Glutamatergic neuron (in vitro differentiated cells): Measurements from ENCODE around the gene SLC7A8. TPM values are rescaled to one million over a fixed set of nuclear protein-coding genes. Genes with fewer than 3 reads are reported as not detected.
A peak's percentile ranks its signal among the peaks of the same experiment; 100 is the strongest.

ENCODE experiments used
- DNase-seq: peaks from one replicate; pipeline ENCODE4 v3.0.0; 2022
- H3K27ac Mint-ChIP-seq: one replicate; pipeline ENCODE4 v1.8.0; 2020; ENCODE audit warnings: mild to moderate bottlenecking, mixed read lengths, inconsistent platforms; ENCODE audit not compliant: unreplicated experiment
- H3K27me3 Mint-ChIP-seq: one replicate; pipeline ENCODE4 v1.8.0; 2020; ENCODE audit warnings: mild to moderate bottlenecking, moderate library complexity, mixed read lengths, inconsistent platforms; ENCODE audit not compliant: unreplicated experiment
- H3K36me3 Mint-ChIP-seq: one replicate; pipeline ENCODE4 v1.8.0; 2020; ENCODE audit warnings: mild to moderate bottlenecking, mixed read lengths, inconsistent platforms; ENCODE audit not compliant: unreplicated experiment
- H3K4me1 Mint-ChIP-seq: one replicate; pipeline ENCODE4 v1.8.0; 2020; ENCODE audit warnings: mild to moderate bottlenecking, low read depth, mixed read lengths, inconsistent platforms; ENCODE audit not compliant: unreplicated experiment
- H3K4me3 Mint-ChIP-seq: one replicate; pipeline ENCODE4 v1.8.0; 2020; ENCODE audit warnings: mild to moderate bottlenecking, mixed read lengths, inconsistent platforms; ENCODE audit not compliant: unreplicated experiment
- H3K9me3 Mint-ChIP-seq: one replicate; pipeline ENCODE4 v1.8.0; 2020; ENCODE audit warnings: mild to moderate bottlenecking, moderate library complexity, mixed read lengths, inconsistent platforms; ENCODE audit not compliant: unreplicated experiment
- total RNA-seq: library from RNA; stranded (reverse); fragmentation: NEBNext Ultra II Directional; extraction: Animal tissue kit (Norgen Biotek cat#: 25700); gene quantifications from one replicate; pipeline ENCODE4 v1.2.1, GENCODE V29; 2021; ENCODE audit not compliant: unreplicated experiment
- TF ChIP-seq, protein P1 (sequence below): fragments of 200-600 bp; sonication (generic); IDR thresholded peaks from one replicate; pipeline ENCODE4 v1.5.0; 2021; ENCODE audit not compliant: partially characterized antibody, unreplicated experiment

Gene SLC7A8
- total RNA-seq, 1 donor from 2014 or later, result 7.9 TPM

DNA sequence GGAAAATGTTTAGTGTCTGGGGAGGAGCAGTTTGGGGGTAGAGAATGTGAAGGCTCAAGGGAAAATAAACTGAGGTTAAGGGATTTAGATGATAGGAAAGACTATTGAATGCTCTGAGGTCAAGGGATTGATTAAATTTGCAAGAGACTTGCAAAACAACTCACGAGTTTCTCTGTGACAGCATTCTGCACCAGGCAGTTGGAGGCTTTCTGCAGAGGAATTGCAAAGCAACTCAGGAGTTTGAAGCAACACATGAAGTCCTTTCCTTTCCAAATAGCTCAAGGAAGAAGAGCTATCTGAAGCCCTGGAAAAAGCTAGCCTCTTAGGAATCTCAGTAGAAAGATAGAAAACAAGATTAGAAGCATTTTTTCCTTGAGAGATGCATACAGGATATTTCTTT is 23.9 kb downstream of the SLC7A8 start:
- Mint-ChIP-seq H3K27me3 (peaks cover 4% of the 10 kb centered on the region), H3K27ac (no peak overlapping the region), H3K4me1 (peaks cover 11% of the 10 kb centered on the region), H3K4me3 (no peak overlapping the region), H3K36me3 (no peaks in the 10 kb centered on the region), H3K9me3 (no peaks in the 10 kb centered on the region)
- no peak for DNase-seq
- TF ChIP-seq, protein P1, sequence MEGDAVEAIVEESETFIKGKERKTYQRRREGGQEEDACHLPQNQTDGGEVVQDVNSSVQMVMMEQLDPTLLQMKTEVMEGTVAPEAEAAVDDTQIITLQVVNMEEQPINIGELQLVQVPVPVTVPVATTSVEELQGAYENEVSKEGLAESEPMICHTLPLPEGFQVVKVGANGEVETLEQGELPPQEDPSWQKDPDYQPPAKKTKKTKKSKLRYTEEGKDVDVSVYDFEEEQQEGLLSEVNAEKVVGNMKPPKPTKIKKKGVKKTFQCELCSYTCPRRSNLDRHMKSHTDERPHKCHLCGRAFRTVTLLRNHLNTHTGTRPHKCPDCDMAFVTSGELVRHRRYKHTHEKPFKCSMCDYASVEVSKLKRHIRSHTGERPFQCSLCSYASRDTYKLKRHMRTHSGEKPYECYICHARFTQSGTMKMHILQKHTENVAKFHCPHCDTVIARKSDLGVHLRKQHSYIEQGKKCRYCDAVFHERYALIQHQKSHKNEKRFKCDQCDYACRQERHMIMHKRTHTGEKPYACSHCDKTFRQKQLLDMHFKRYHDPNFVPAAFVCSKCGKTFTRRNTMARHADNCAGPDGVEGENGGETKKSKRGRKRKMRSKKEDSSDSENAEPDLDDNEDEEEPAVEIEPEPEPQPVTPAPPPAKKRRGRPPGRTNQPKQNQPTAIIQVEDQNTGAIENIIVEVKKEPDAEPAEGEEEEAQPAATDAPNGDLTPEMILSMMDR, result no peak

- TF ChIP-seq, protein P1, result no peak
- H3K27me3 Mint-ChIP-seq, result peaks cover 4% of the 10 kb centered on the region
- H3K27ac Mint-ChIP-seq, result no peak overlapping the region
- no peak overlapping the region for H3K4me3 Mint-ChIP-seq
- no peaks in the 10 kb centered on the region for H3K36me3 Mint-ChIP-seq
- no peaks in the 10 kb centered on the region for H3K9me3 Mint-ChIP-seq
- peaks cover 11% of the 10 kb centered on the region for H3K4me1 Mint-ChIP-seq
- DNase-seq, result no peak
These were observed 24.7 kb downstream of the SLC7A8 start for GRCh38 chr14:23158779-23159178.

GRCh38 chr14:23154964-23155587 is 28.4 kb downstream of the SLC7A8 start:
- TF ChIP-seq, protein P1, result no peak
- Mint-ChIP-seq H3K4me1 (peaks cover 7% of the 10 kb centered on the region), H3K4me3 (no peak overlapping the region), H3K36me3 (no peaks in the 10 kb centered on the region), H3K27ac (peak overlapping the region; percentile 56), H3K27me3 (no peaks in the 10 kb centered on the region), H3K9me3 (no peaks in the 10 kb centered on the region)
- DNase-seq, result peak; percentile 32

DNA sequence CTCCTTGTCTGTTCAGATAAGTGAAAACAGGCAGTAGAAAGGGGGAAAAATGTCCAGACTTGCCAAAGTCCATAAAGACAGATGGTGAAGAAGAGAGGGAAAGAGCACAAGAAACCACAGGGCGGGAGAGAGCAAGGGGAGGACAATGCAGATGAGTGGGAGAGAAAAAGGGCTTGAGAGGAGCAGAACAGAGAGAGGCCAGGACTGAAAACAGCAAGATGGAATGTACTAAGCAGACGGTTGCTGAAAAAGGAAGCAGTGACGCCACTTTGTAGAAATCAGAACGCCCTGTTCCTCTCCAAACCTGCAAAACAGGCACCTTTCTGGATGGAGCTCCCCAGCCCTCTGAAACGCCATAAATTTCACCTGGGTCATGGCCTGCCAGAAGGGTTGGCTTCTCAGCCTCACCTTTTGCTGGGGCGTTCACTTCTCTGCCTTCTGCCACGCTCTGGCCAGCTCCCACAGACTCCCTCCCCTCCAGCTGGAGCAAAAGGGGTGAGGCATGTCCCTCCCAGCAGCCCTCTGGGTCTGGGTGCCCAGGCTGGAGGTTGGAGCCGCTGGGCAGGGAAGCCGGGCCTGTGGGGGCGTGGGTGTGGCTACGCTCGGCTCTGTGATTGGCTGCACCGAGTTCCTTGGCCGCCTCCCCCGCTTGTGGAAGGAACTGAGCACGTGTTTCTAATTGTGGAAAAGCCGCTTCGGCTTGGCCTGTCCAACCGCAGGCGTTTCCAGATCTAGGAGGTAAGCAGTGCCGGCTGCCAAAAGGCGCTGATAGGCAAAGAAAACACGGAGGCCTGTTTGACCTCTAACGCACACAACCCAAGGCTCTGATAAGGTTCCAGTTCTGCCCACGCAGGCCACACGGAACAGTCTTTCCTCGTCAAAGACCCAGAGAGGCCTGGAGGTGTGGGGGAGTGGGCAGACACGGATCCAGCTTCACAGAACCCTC is 29.3 kb downstream of the SLC7A8 start:
- Mint-ChIP-seq H3K36me3 (no peaks in the 10 kb centered on the region), H3K9me3 (no peaks in the 10 kb centered on the region), H3K4me3 (peak overlapping the region; percentile 21), H3K4me1 (peaks cover 4% of the 10 kb centered on the region), H3K27ac (peak overlapping the region; percentile 71), H3K27me3 (no peaks in the 10 kb centered on the region)
- no peak for DNase-seq
- TF ChIP-seq, protein P1, result no peak

GRCh38 chr14:23151342-23151741 is 32.1 kb downstream of the SLC7A8 start:
- H3K4me1 Mint-ChIP-seq, result peaks cover 4% of the 10 kb centered on the region
- no peak overlapping the region for H3K27ac Mint-ChIP-seq
- no peak overlapping the region for H3K4me3 Mint-ChIP-seq
- no peaks in the 10 kb centered on the region for H3K9me3 Mint-ChIP-seq
- no peaks in the 10 kb centered on the region for H3K36me3 Mint-ChIP-seq
- TF ChIP-seq, protein P1, result no peak
- no peak for DNase-seq
- H3K27me3 Mint-ChIP-seq, result no peaks in the 10 kb centered on the region
